ENCODE results near the gene ZNF382.
"Not testable (repeated sequence)": the region's sequence is repeated elsewhere in the genome, so short reads cannot be mapped to it uniquely, and the experiment has no call there.

The ZNF382 gene

GRCh38 chr19:36605101-36605876, at the start of gene ZNF382:
TSS of gene ZNF382 (plus strand) at chr19:36605313. CDS start at chr19:36609915, 4,602 bp downstream.
- no peak for FAIRE-seq

- no peak for FAIRE-seq
These were observed 40.7 kb upstream of the ZNF382 start for GRCh38 chr19:36564391-36564790.

DNA sequence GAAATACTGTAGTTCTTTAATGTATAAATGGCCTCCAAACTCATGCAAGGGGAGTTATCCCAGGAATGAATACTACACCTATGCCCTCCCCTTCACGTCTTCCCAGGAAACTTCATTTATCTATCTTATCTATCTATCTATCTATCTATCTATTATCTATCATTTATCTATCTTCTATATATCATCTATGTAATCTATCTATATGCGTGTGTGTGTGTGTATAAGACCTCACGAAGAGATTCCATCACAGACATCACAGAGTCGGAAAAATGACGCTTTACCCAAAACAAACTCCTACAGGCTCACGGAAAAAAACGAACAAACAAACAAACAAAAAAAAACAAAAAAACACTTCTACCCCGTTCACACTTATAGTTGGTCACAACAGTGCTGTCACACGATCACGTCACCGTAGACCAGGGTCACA, 32.5 kb upstream of the ZNF382 start:
- FAIRE-seq: no peak

DNA sequence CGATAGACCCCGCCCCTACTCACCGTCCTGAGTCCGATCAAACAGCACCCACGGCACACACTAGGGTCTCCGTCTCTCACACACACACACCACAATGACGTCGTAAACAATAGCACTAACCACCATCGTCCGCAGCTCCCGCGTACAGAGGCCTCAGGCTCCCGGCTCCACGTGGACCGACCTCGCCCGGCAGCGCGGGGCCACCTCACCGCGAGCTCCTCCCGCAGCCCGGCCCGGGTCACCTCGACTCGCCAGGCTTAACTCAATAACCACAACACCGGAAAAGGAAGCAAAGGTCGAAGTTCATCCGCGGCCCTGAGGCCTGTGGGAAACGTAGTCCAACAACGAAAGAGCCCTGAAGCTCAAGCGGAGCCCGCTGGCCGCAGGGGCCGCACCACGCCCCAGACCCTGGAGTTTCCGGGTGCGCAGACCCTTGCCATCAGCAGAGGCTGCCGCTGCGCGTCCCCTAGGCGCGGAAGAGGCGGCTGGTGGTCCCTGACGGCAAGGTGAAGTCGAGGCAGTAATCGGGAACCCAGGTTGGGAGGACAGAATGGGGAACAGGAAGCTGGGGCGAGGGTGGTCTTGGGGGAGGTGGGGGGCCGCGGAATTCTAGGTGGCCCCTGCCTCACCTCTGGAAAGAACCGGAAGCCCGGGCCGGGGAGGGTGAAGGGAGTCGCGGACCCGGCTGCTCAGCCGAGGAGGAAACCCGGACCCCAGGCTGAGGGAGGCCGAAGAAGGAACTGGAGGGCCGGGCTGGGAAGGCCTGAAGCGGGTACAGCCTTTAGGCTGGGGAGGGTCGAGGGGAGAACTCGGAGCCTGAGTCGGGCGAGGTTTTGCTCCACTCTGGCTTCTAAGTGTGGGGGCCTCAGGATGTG, 31.9 kb upstream of the ZNF382 start, which contains the start of gene ZNF529:
Gene ZNF529 (minus strand): TSS at position 273 of the 875 bp plus-strand sequence. CDS start 946 bp downstream, outside the sequence.
- FAIRE-seq: no peak

DNA sequence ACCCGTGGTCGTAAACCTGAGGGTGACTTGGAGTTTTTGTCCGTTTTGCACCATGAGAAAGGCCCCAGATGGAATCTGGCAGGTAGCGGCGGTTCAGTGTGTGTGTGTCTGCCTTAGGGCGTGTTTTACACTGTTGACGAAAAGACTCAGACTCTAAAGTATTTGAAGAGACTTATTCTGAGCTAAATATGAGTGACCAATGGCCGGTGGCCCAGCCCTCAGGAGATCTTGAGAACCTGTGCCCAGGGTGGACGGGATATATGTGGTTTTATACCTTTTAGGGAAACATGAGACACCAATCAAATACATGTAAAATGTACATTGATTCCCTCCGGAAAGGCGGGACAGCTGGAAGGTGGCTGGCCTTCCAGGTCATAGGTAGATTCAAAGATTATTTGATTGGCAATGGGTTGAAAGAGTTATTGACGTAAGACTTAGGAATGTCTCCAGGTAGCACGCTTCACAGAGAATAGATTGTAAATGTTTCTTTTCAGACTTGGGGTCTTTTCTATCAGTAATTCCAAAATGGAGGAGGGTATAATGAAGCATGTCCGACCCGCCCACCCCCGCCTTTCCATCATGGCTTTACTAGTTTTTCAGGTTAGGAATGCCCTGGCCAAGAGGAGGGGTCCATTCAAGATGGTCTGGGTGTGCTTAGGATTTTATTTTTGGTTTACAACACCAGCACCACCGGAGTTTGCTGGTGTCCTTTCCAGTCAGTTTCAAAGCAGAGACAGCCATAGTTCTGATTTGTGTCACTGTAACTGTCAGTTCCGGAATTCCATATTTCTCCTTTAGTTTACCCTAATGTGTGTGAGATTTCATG, 31.0 kb upstream of the ZNF382 start:
- no peak for FAIRE-seq

GRCh38 chr19:36574741-36575140, 30.4 kb upstream of the ZNF382 start:
- FAIRE-seq: no peak

DNA sequence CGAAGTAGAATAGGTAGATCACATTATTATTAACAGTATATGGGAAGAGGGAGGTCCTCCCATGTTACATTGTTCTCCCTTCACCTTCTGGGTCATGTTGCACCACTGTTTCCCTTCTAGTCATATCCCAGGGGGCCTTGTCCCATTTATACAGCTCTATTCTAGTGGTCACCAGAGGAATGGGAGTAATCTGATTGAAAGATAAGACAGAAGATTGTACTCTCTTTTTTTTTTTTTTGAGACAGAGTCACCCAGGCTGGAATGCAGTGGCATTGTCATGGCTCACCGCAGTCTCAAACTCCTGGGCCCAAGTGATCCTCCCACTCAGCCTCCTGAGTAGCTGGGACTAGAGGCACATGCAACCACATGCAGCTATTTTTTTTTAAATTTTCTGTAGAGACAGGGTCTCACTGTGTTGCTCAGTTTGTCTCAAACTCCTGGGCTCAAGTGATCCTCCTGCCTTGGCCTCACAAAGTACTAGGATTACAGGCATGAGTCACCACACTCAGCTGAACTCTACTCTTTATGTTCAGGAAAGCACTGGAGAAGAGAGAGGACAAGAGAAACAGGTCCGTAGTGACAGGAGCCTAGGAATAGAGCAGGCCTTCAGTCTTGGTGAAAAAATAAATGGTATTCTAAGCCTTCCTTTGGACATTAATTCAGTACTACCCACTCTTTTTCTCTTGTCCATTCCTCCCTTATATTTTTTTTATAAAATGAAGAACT, 27.7 kb upstream of the ZNF382 start:
- FAIRE-seq: no peak

GRCh38 chr19:36579255-36579654, 25.9 kb upstream of the ZNF382 start:
- FAIRE-seq: no peak

GRCh38 chr19:36602681-36603080, 2.4 kb upstream of the ZNF382 start:
- FAIRE-seq: not testable (repeated sequence)

DNA sequence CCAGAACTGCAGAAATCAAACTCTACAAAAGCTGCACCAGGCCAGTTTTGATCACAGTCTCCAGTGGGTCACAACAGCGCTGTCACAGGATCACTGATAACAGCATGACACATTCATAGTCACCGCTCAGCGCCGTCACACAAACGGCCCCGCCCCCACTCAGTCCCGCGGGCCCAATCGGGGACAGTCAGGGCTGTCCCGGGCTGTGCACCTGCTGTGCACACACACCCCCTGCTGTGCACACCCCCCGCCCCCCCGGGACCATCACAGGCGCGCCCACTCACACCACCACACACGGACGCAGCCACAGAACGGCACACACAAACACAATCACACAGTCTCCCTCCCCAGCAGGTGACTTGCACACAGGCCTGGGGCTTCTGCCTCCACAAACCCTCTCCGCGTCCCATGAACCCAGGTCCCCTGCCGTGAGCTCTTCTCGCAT, 435 bp upstream of the ZNF382 start:
- no peak for FAIRE-seq

GRCh38 chr19:36605877-36606478, 865 bp downstream of the ZNF382 start:
- no peak for FAIRE-seq

- no peak for FAIRE-seq
These were observed 21.9 kb downstream of the ZNF382 start for GRCh38 chr19:36627057-36627456.

DNA sequence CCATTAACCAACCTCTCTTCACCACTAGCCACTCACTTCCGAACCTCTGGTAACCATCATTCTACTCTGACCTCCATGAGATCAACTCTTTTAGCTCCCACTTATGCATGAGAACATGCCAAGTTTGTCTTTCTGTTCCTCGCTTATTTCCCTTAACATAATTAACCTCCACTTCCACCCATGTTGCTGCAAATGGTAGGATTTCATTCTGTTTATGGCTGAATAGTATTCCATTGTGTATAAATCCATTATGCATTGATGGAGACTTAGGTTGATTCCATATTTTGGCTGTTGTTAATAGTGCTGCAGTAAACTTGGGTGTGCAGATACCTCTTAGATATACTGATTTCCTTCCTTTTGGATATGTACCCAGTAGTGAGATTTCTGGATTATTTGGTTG, 30.2 kb downstream of the ZNF382 start:
- no peak for FAIRE-seq

GRCh38 chr19:36638862-36639510, 33.9 kb downstream of the ZNF382 start:
- no peak for FAIRE-seq

GRCh38 chr19:36646746-36647145, 41.6 kb downstream of the ZNF382 start:
- no peak for FAIRE-seq

- FAIRE-seq: no peak
These were observed 47.8 kb downstream of the ZNF382 start for GRCh38 chr19:36652958-36653357.

DNA sequence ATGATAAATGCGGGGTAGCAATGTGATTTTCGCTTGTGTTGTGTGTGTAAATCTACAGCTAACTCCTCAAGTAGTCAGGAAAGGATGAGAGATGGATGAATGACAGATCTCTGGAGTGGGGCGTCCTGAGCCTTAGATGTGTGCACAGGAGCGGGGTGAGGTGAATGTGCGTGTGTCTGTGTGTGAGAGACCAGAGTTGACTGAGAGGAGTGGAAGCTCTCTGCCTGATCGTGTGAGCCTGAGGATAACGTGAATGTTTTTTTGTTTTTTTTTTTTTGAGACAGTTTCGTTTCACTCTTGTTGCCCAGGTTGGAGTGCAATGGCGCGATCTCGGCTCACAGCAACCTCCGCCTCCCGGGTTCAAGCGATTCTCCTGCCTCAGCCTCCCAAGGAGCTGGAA, 60.7 kb downstream of the ZNF382 start:
- FAIRE-seq: no peak

- no peak for FAIRE-seq
These were observed 63.5 kb downstream of the ZNF382 start for GRCh38 chr19:36668646-36669045.

DNA sequence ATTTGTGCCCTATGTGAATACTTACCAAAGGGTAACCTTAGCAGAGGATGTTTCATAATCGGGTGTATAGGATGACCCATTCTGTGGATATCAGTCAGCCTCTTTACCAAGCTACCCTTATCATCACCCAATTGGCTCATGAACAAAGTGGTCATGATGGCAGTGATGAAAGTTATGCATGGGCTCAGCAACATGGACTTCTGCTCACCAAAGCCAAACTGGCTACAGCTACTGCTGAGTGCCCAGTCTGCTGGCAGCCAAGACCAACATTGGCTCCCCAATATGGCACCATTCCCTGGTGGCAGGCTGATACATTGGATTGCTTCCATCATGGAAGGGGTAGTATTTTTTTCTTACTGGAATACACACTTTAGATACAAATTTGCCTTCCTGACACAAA, 67.3 kb downstream of the ZNF382 start:
- FAIRE-seq: no peak

- FAIRE-seq: no peak
These were observed 69.1 kb downstream of the ZNF382 start for GRCh38 chr19:36674201-36674600.

DNA sequence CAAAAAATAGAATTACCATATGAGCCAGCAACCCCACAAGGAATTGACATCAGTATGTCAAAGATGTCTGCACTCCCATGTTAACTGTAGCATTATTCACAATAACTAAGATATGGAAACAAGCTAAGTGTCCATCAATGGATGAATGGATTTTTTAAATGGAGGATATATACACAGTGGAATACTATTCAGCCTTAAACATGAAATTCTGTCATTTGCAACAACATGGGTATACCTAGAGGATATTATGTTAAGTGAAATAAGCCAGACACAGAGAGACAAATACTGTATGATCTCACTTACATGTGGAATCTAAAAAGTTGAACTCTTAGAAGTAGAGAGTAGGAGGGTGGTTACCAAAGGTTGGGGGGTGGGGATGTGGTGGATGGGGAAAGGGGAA, 74.3 kb downstream of the ZNF382 start:
- no peak for FAIRE-seq

Measured in colon (tissue), 2 donors.